Neural cell (in vitro differentiated cells): ENCODE data around the gene APBA2. TPM values are rescaled to one million over a fixed set of nuclear protein-coding genes. Genes with fewer than 3 reads are reported as not detected.

Source experiments
- H2AFZ ChIP-seq: fragments of 200-600, 300-800 bp; sonication (generic), shearing (Covaris generic); 2 replicates; pipeline ENCODE4 v1.6.0; 2014; ENCODE audit warnings: low read depth, mild to moderate bottlenecking, antibody characterized with exemption, low read length, moderate library complexity
- H3F3A ChIP-seq: fragments of 200-600 bp; shearing (Covaris generic); 2 replicates; pipeline ENCODE4 v1.6.1; 2016; ENCODE audit warnings: mild to moderate bottlenecking, moderate library complexity, mixed read lengths, antibody characterized with exemption, low read length; ENCODE audit not compliant: insufficient read depth, poor library complexity, severe bottlenecking
- H3K27ac ChIP-seq: fragments of 200-600, 300-800 bp; sonication (generic), shearing (Covaris generic); 2 replicates; pipeline ENCODE4 v1.5.1; 2014; ENCODE audit warnings: mild to moderate bottlenecking, low read length, moderate library complexity
- H3K27me3 ChIP-seq: fragments of 300-800, 200-600 bp; sonication (generic), shearing (Covaris generic); 2 replicates; pipeline ENCODE4 v1.6.0; 2014; ENCODE audit warnings: mild to moderate bottlenecking, low read depth, low read length, moderate library complexity; ENCODE audit not compliant: insufficient read depth
- H3K36me3 ChIP-seq: fragments of 300-800, 200-600 bp; sonication (generic), shearing (Covaris generic); 2 replicates; pipeline ENCODE4 v1.5.1; 2014; ENCODE audit warnings: mild to moderate bottlenecking, antibody characterized with exemption, low read length, moderate library complexity; ENCODE audit not compliant: insufficient read depth
- H3K4me2 ChIP-seq: fragments of 300-800, 200-600 bp; sonication (generic), shearing (Covaris generic); 2 replicates; pipeline ENCODE4 v1.6.0; 2014; ENCODE audit warnings: mild to moderate bottlenecking, low read length
- H3K4me3 ChIP-seq: fragments of 300-800, 200-600 bp; sonication (generic), shearing (Covaris generic); 2 replicates; pipeline ENCODE4 v1.5.1; 2014; ENCODE audit warnings: mild to moderate bottlenecking, low read length, moderate library complexity
- H3K79me2 ChIP-seq: fragments of 200-600 bp; shearing (Covaris generic); replicated peaks from 2 replicates; pipeline ENCODE4 v1.6.0; 2014; ENCODE audit warnings: mild to moderate bottlenecking, low read length, moderate library complexity; ENCODE audit not compliant: insufficient read depth
- H3K9ac ChIP-seq: fragments of 300-800, 200-600 bp; sonication (generic), shearing (Covaris generic); 2 replicates; pipeline ENCODE4 v1.6.1; 2016; ENCODE audit warnings: mild to moderate bottlenecking, low read length, mixed read lengths
- H3K9me2 ChIP-seq: fragments of 200-600 bp; shearing (Covaris generic); 2 replicates; pipeline ENCODE4 v1.6.1; 2016; ENCODE audit warnings: mild to moderate bottlenecking, low read length, mixed read lengths; ENCODE audit not compliant: insufficient read depth
- H3K9me3 ChIP-seq: fragments of 200-600, 300-800 bp; sonication (generic), shearing (Covaris generic); 2 replicates; pipeline ENCODE4 v1.6.1; 2016; ENCODE audit warnings: mild to moderate bottlenecking, mixed run types, low read length, moderate library complexity, mixed read lengths
- H4K20me1 ChIP-seq: fragments of 200-600 bp; shearing (Covaris generic); 2 replicates; pipeline ENCODE4 v1.6.1; 2016; ENCODE audit warnings: mild to moderate bottlenecking, mixed run types; ENCODE audit not compliant: insufficient read depth
- EP300 ChIP-seq: fragments of 450-650 bp; conservative IDR thresholded peaks from 2 replicates; pipeline ENCODE4 v1.6.1; 2014; ENCODE audit warnings: antibody characterized with exemption, mild to moderate bottlenecking, moderate library complexity; ENCODE audit not compliant: poor library complexity, severe bottlenecking
- EZH2 ChIP-seq: fragments of 200-600, 300-800 bp; shearing (Covaris generic), sonication (generic); IDR thresholded peaks from 2 replicates; pipeline ENCODE4 v1.6.1; 2014; ENCODE audit warnings: antibody characterized with exemption, low read length, borderline replicate concordance, mild to moderate bottlenecking; ENCODE audit not compliant: insufficient read depth, poor library complexity, severe bottlenecking
- MXI1 ChIP-seq: fragments of 450-650 bp; conservative IDR thresholded peaks from 2 replicates; pipeline ENCODE4 v1.6.1; 2014; ENCODE audit warnings: antibody characterized with exemption, mild to moderate bottlenecking; ENCODE audit not compliant: poor library complexity, severe bottlenecking
- POLR2AphosphoS5 ChIP-seq: IDR thresholded peaks from 2 replicates; pipeline ENCODE4 v1.6.1; 2012
- RAD21 ChIP-seq: fragments of 450-650 bp; conservative IDR thresholded peaks from 2 replicates; pipeline ENCODE4 v1.6.1; 2014; ENCODE audit warnings: antibody characterized with exemption, mild to moderate bottlenecking, moderate library complexity
- SMC3 ChIP-seq: fragments of 450-650 bp; conservative IDR thresholded peaks from 2 replicates; pipeline ENCODE4 v1.6.1; 2014; ENCODE audit warnings: antibody characterized with exemption, mild to moderate bottlenecking, moderate library complexity; ENCODE audit not compliant: poor library complexity
- TAF1 ChIP-seq: IDR thresholded peaks from 2 replicates; pipeline ENCODE4 v1.6.1; 2012; ENCODE audit warnings: low read depth
- polyA plus RNA-seq: library from polyadenylated mRNA; depleted of rRNA; stranded (reverse); fragments of >200 nt; gene quantifications from 2 replicates; pipeline ENCODE4 v1.2.3, GENCODE V29; 2014
- TF ChIP-seq, protein P1 (sequence below): fragments of 450-650 bp; IDR thresholded peaks from 2 replicates; pipeline ENCODE4 v1.5.1; 2014; ENCODE audit warnings: antibody characterized with exemption, mild to moderate bottlenecking, moderate library complexity; ENCODE audit not compliant: poor library complexity, severe bottlenecking
- TF ChIP-seq, protein P2 (sequence below): IDR thresholded peaks from 2 replicates; pipeline ENCODE4 v1.6.1; 2012; ENCODE audit warnings: borderline replicate concordance

APBA2 gene
- polyA plus RNA-seq, 1 donor from 2014 or later = 134 TPM

DNA sequence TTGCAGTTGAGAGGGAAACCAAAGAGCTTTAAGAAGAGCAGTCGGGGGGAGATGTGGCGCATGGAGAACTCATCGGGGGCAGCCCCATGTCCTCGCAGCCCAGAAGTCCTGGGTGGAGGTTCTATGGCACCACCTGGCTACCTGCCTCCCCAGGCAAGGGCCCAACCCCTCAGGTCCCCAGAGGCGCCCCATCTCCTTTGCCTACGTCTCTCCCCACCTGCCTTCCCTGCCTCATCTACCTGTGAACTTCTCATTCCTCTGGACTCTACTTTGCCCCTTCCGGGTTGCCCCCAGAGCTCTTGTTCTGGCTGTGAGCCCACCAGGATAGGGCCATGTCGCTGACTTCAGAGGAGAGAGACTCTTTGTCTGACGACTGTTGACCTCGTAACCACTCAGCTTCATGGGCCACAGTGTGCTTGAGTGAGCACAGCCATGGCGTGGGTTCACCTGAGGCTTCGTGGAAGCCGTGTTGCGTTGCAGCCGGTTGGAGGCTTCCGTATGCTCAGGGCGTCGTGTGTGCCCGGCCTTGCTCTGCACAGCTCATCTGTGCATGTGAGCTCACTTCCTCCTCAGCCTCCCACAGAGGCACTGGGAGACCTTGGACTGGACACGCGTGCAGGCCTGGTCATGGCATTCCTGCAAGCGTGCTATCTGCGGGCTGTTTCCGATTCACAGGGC is 13.4 kb downstream of the APBA2 start:
- Histone ChIP-seq H3K9me2 (no peaks in the 10 kb centered on the region), H3K27me3 (no peaks in the 10 kb centered on the region), H4K20me1 (no peaks in the 10 kb centered on the region), H3K4me3 (no peak overlapping the region), H3K36me3 (no peaks in the 10 kb centered on the region), H3F3A (no peaks in the 10 kb centered on the region), H2AFZ (no peak overlapping the region), H3K9me3 (peaks cover 17% of the 10 kb centered on the region), H3K79me2 (peaks cover 43% of the 10 kb centered on the region), H3K9ac (no peak overlapping the region), H3K4me2 (no peak overlapping the region), H3K27ac (no peak overlapping the region)
- TF ChIP-seq RAD21 (no peak), EP300 (no peak), TAF1 (no peak), MXI1 (no peak), EZH2 (no peak), POLR2AphosphoS5 (no peak), SMC3 (no peak)
- TF ChIP-seq, protein P1, sequence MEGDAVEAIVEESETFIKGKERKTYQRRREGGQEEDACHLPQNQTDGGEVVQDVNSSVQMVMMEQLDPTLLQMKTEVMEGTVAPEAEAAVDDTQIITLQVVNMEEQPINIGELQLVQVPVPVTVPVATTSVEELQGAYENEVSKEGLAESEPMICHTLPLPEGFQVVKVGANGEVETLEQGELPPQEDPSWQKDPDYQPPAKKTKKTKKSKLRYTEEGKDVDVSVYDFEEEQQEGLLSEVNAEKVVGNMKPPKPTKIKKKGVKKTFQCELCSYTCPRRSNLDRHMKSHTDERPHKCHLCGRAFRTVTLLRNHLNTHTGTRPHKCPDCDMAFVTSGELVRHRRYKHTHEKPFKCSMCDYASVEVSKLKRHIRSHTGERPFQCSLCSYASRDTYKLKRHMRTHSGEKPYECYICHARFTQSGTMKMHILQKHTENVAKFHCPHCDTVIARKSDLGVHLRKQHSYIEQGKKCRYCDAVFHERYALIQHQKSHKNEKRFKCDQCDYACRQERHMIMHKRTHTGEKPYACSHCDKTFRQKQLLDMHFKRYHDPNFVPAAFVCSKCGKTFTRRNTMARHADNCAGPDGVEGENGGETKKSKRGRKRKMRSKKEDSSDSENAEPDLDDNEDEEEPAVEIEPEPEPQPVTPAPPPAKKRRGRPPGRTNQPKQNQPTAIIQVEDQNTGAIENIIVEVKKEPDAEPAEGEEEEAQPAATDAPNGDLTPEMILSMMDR = no peak
- TF ChIP-seq, protein P2, sequence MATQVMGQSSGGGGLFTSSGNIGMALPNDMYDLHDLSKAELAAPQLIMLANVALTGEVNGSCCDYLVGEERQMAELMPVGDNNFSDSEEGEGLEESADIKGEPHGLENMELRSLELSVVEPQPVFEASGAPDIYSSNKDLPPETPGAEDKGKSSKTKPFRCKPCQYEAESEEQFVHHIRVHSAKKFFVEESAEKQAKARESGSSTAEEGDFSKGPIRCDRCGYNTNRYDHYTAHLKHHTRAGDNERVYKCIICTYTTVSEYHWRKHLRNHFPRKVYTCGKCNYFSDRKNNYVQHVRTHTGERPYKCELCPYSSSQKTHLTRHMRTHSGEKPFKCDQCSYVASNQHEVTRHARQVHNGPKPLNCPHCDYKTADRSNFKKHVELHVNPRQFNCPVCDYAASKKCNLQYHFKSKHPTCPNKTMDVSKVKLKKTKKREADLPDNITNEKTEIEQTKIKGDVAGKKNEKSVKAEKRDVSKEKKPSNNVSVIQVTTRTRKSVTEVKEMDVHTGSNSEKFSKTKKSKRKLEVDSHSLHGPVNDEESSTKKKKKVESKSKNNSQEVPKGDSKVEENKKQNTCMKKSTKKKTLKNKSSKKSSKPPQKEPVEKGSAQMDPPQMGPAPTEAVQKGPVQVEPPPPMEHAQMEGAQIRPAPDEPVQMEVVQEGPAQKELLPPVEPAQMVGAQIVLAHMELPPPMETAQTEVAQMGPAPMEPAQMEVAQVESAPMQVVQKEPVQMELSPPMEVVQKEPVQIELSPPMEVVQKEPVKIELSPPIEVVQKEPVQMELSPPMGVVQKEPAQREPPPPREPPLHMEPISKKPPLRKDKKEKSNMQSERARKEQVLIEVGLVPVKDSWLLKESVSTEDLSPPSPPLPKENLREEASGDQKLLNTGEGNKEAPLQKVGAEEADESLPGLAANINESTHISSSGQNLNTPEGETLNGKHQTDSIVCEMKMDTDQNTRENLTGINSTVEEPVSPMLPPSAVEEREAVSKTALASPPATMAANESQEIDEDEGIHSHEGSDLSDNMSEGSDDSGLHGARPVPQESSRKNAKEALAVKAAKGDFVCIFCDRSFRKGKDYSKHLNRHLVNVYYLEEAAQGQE = no peak

DNA sequence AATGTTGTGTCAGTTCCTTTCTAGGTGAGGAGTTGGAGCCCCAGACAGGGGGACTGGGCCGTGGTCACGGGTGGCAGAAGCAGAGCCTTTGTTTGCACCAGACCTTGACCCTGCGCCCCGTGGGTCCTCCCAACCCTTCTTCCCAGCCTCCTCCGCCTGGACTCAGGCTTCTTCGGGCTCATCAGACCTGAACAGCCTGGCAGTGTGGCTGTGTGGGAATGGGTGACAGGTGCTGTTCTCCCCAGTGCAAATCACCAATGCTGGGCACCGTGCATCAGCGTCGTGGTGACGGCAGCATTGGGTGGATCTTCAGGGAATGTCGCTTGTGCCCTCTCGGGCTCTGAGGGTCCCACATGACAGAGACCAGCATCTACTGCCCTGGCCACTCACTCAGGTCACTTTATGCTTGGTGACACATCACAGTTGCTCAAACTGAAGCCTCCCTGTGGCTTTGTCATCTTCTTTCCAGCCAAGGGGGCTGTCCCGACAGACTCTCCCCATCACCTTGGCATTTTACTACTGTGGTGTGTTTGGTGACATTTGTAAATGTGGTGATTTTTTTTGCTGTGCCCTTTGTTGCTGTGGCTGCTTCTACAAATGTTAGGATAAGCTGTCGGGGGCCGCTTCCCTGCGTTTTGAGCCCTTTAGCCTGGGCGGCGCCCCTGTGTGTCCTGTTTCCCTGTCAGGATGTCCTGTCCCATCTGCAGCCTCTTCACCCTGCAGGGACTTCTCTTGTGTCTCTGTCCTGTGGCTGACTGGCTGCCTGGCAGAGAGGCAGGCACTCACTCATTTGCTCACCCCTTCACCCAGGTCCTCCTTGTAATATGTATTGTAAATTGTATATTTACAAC is 14.5 kb downstream of the APBA2 start:
- TF ChIP-seq, protein P2 = no peak
- TF ChIP-seq SMC3 (no peak), EZH2 (no peak), RAD21 (no peak), MXI1 (no peak), EP300 (no peak), POLR2AphosphoS5 (no peak), TAF1 (no peak)
- TF ChIP-seq, protein P1 = no peak

More for the DNA sequence above, 14.5 kb downstream of the APBA2 start:
- Histone ChIP-seq H3K79me2 (peaks cover 36% of the 10 kb centered on the region), H3K9me2 (no peaks in the 10 kb centered on the region), H3K4me3 (no peak overlapping the region), H3K9ac (no peak overlapping the region), H3K36me3 (no peaks in the 10 kb centered on the region), H3K27ac (no peak overlapping the region), H3K9me3 (peaks cover 17% of the 10 kb centered on the region), H3K4me2 (no peak overlapping the region), H2AFZ (no peak overlapping the region), H3K27me3 (no peaks in the 10 kb centered on the region), H4K20me1 (no peaks in the 10 kb centered on the region), H3F3A (no peaks in the 10 kb centered on the region)
